Activated CD4-positive, alpha-beta T cell treated with anti-CD3 and anti-CD28 coated beads, Interleukin-2, Interleukin-6, amounts not matched to agents 100 ng/mL and 50 ng/mL, durations not matched to agents 16 hours and 8 hours (primary cell): Measurements from ENCODE around the gene ZNF726.
"Not testable (repeated sequence)": the region's sequence is repeated elsewhere in the genome, so short reads cannot be mapped to it uniquely, and the experiment has no call there.

Source experiments
- DNase-seq: peaks from one replicate; pipeline ENCODE4 v3.0.0-alpha.2; 2020

The ZNF726 gene

DNA sequence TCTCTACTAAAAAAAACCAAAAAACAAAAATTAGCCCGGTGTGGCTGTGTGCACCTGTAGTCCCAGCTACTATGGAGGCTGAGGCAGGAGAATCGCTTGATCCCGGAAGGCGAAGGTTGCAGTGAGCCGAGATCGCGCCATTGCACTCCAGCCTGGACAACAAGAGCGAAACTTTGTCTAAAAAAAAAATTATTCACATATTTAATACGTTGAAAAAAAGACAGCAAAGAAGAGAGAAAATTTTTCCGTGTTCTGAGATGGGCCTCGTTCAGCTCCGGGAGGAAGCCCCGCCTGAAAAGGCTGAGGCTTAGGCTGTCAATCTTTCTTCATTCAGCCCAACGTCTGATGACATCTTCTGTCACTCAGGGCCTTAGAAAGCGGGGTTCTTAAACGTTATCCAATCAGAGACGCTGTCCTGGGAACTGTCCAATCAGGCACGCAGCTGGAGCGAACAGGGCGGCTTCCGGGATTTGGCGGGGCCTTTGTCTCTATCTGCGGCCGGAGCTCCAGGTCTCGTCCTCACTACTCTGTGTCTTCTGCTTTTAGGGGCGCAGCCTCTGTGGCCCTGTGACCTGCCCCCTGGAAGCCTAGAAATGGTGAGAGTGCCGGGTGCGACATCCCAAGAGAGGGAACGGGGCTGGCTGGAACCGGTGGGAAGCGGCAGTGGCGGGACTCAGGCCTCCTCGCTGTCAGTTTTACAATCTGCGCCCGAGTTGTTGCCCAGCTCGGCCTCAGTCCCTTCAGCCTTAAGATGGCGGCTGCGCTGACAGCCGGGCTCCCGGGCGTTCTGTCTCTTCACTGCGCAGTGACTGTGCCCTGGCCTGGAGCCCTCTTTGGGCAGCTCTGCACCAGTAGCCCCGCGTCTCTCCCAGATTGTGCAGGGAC lies at the start of gene ZNF726:
Gene ZNF726, plus strand, starts transcription at position 485 of the 885 bp plus-strand sequence. Its CDS starts 109 bp downstream, at position 594.
- peak; percentile 92 for DNase-seq

GRCh38 chr19:23867895-23868294 lies 46.8 kb upstream of the ZNF726 start:
- DNase-seq, result no peak

- DNase-seq, result no peak
Observed at GRCh38 chr19:23868630-23869029, 46.1 kb upstream of the ZNF726 start.

- DNase-seq, result no peak
Observed at GRCh38 chr19:23872282-23872919, 42.3 kb upstream of the ZNF726 start.

GRCh38 chr19:23876261-23876660 lies 38.4 kb upstream of the ZNF726 start:
- DNase-seq, result no peak

DNA sequence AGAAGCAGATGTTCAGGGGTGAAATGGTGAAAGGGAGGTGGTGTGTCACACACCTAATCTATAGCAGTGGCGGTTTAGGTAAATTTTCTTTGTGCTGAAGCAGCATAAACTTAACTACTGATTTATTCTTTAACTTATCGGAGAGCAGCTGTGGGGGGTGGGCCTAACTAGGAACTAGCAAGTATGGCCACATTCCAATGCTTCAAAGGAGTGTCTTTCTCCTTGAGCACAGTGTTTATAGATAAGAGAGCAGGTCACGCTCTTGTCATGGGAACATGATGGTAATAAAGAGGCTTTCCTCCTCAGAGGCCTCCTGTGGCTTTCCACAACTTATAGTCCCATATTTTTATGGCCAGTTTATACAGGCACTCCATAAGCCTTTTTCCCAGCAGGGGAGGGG lies 37.9 kb upstream of the ZNF726 start:
- DNase-seq, result not testable (repeated sequence)

DNA sequence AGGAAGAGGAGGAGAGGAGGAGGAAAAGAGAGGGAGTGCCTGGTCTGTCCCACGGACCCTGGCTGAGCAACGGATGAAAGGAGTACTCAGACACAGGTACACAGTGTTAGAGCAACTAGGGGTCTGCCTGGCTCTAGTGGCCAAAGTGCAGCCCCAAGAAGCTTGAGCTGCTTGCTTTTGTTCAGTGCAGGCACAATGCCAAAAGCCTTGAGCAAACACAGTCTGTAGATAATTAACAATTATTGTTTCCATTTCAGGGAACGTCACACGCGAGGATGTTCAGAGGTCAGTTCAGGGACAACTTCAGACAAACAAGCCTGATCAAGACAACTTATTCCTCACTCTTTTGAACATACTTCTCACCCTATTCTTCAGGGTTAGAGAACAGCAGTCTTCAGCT lies 32.2 kb upstream of the ZNF726 start:
- no peak for DNase-seq

DNA sequence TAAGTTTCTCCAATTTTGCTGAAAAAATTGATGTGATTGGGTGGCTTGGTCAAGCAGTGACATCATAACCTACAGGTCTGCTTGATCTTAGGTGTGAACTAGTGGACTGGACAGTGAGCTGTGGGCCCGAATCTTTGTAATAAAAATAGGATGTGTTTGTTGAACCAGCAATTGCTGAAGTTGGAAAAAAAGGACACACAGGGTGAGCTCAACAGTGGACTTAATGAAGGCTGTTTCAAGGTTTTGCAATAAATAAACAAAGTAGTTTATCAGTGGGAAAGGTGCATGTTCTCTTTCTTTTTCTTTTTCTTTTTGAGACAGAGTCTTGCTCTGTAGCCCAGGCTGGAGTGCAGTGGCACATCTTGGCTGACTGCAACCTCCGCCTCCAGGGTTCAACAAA lies 30.3 kb upstream of the ZNF726 start:
- DNase-seq, result no peak

- no peak for DNase-seq
Observed at GRCh38 chr19:23887642-23888041, 27.0 kb upstream of the ZNF726 start.

DNA sequence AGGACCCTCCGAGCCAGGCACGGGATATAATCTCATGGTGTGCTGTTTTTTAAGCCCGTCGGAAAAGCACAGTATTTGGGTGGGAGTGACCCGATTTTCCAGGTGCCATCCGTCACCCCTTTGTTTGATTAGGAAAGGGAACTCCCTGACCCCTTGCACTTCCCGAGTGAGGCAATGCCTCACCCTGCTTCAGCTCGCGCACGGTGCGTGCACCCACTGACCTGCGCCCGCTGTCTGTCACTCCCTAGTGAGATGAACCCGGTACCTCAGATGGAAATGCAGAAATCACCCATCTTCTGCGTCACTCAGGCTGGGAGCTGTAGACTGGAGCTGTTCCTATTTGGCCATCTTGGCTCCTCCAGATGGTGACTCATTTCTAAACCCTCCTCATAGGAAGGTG lies 18.6 kb upstream of the ZNF726 start:
- DNase-seq, result not testable (repeated sequence)

GRCh38 chr19:23896912-23897311 lies 17.8 kb upstream of the ZNF726 start:
- DNase-seq, result no peak

GRCh38 chr19:23901360-23901759 lies 13.3 kb upstream of the ZNF726 start:
- no peak for DNase-seq

- DNase-seq, result no peak
Observed at GRCh38 chr19:23904406-23904805, 10.3 kb upstream of the ZNF726 start.

DNA sequence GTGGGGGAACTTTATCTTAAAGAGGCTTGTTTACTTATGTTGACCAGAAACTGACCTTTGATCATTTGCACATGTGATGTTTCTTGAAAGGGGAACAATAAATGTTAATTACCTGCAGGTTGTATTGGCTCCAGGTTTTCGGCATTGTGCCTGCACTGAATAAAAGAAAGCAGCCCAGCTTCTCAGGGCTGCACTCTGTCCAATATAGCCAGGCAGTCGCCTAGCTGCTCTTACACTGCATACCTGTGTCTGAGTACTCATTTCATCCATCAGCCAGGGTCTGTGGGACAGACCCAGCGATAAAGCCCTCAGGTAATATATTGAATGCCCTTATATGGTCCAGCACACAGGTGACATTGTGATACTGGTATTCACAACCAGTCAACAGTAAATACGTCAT lies 8.9 kb upstream of the ZNF726 start:
- no peak for DNase-seq

- no peak for DNase-seq
Observed at GRCh38 chr19:23906835-23907234, 7.9 kb upstream of the ZNF726 start.

GRCh38 chr19:23908165-23908564 lies 6.5 kb upstream of the ZNF726 start:
- no peak for DNase-seq

DNA sequence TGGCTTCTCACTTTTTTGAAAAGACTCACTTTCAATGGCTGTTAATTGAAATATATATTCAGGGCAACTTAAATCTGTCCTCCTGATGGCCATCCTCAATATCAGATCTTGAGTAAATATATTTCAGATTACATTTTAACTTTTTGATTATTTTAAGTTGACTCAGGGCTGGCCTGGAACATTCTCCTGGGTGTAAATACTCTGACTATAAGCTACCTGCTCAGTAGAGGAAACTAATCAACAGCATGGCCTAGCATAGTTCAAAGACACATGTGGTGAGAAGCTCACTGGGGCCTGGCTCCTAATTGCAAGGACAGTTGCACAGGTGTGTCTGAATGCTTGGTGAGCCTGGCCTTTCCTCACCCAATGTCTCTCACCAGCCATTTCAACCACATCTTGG lies 5.5 kb upstream of the ZNF726 start:
- no peak for DNase-seq

GRCh38 chr19:23913931-23914330 lies 755 bp upstream of the ZNF726 start:
- DNase-seq, result no peak

DNA sequence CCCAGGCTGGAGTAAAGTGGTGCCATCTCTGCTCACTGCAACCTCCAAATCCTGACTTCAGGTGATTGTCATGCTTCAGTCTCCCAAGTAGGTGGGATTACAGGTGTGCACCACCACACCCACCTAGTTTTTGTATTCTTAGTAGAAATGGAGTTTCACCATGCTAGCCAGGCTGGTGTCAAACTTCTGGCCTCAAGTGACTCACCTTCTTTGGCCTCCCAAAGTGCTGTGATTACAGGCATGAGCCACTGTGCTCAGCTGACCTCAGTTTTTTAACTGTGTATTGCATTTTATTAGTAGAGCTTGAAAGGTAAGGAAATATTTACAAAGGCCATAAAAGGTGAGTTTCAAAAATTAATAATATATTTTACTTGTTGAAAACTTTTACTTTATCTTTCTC lies 2.3 kb downstream of the ZNF726 start:
- no peak for DNase-seq

- no peak for DNase-seq
Observed at GRCh38 chr19:23917856-23918255, 3.2 kb downstream of the ZNF726 start.

DNA sequence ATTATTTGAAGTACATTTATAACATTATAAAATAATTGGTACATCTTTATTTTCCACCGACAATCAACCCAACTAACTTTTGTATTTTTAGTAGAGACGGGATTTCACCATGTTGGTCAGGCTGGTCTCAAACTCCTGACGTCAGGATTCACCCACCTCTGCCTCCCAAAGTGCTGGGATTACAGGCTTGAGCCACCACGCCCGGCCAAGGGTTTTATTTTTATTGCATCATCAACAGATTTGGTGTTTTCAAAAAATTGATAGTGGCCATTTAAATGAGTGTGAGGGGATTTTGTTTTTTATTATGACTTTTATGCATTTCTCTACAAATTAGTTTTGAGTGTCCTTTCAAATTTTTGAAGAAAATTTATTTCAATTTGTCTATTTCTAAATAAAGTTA lies 10.6 kb downstream of the ZNF726 start:
- DNase-seq, result no peak

GRCh38 chr19:23932878-23933277 lies 18.2 kb downstream of the ZNF726 start:
- no peak for DNase-seq

GRCh38 chr19:23937031-23937430 lies 22.3 kb downstream of the ZNF726 start:
- not testable (repeated sequence) for DNase-seq

GRCh38 chr19:23943411-23943810 lies 28.7 kb downstream of the ZNF726 start:
- DNase-seq, result no peak
